ENCODE measurements around the gene IRX4. TPM values are rescaled to one million over a fixed set of nuclear protein-coding genes. Genes with fewer than 3 reads are reported as not detected.
"Not testable (repeated sequence)": the region's sequence is repeated elsewhere in the genome, so short reads cannot be mapped to it uniquely, and the experiment has no call there.

Gene IRX4
- total and polyA plus RNA-seq, 2 donors, result 0.07 TPM; not detected in 1

DNA sequence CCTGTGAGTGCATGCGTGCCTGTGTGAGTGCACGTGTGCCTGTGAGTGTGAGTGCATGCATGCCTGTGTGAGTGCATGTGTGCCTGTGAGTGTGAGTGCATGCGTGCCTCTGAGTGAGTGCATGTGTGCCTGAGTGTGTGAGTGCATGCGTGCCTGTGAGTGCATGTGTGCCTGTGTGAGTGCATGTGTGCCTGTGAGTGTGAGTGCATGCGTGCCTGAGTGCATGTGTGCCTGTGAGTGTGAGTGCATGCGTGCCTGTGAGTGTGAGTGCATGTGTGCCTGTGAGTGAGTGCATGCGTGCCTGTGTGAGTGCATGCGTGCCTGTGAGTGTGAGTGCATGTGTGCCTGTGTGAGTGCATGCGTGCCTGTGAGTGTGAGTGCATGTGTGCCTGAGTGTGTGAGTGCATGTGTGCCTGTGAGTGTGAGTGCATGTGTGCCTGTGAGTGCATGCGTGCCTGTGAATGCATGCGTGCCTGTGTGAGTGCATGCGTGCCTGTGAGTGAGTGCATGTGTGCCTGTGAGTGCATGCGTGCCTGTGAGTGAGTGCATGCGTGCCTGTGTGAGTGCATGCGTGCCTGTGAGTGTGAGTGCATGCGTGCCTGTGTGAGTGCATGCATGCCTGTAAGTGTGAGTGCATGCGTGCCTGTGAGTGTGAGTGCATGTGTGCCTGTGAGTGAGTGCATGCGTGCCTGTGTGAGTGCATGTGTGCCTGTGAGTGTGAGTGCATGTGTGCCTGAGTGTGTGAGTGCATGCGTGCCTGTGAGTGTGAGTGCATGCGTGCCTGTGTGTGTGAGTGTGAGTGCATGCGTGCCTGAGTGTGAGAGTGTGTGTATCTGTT is 12.1 kb downstream of the IRX4 start:
- H3K27ac ChIP-seq (ENCODE audit: low read depth in 1 of 2, low read length in 1 of 2); H3K36me3 ChIP-seq (ENCODE audit: control insufficient read depth in 2 of 2, insufficient read depth in 2 of 2, low read length in 1 of 2); DNase-seq (ENCODE audit: low read depth in 6 of 9, low spot score in 9 of 9); H3K4me3 ChIP-seq (ENCODE audit: low read length in 2 of 2); H3K9me3 ChIP-seq (ENCODE audit: control insufficient read depth in 2 of 2, insufficient read depth in 1 of 2, low read length in 1 of 2); H3K4me1 ChIP-seq (ENCODE audit: control insufficient read depth in 2 of 2, insufficient read depth in 2 of 2, low read length in 2 of 2): not testable (repeated sequence)
- peaks cover 24 to 78% of the 10 kb centered on the region in 2 donors for H3K27me3 ChIP-seq (ENCODE audit: control insufficient read depth in 2 of 2, insufficient read depth in 1 of 2, low read length in 1 of 2)
- 95% methylated on average over 21 of the region's 21 CpGs for WGBS

DNA sequence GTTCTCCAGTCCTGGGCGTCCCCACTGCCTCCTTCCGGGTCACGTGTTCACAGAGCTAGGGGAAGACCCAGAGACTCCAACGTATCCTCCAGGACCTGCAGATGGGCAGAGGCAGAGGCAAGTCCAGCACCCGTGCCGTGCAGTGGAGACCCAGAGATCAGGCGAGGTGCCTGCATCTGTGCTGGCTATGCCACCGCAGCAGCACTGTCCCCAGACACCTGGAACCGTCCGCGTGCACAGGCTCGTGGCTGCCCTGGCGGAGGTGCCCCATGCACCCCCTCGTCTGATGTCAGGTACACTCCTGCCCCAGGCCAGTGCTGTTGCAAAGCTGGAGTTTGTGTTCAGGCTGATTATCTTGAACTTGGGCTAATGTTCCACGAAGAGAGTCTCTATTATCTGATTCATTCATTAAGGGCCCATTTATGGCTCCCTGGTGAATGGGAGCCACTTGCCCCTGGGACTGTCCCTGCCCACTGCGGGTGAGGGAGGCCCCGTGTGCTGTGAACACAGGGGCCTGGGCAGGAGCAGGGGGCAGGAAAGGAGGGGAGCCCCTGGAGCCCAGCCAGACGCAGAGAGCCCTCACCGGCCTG is 13.7 kb downstream of the IRX4 start:
- H3K27ac ChIP-seq (ENCODE audit: low read depth in 1 of 2, low read length in 1 of 2), result no peak overlapping the region
- peaks cover 11 to 72% of the 10 kb centered on the region in 2 donors for H3K27me3 ChIP-seq (ENCODE audit: control insufficient read depth in 2 of 2, insufficient read depth in 1 of 2, low read length in 1 of 2)
- H3K4me1 ChIP-seq (ENCODE audit: control insufficient read depth in 2 of 2, insufficient read depth in 2 of 2, low read length in 2 of 2), result no peaks in the 10 kb centered on the region
- peaks cover 0 to 1% of the 10 kb centered on the region in 2 donors for H3K9me3 ChIP-seq (ENCODE audit: control insufficient read depth in 2 of 2, insufficient read depth in 1 of 2, low read length in 1 of 2)
- no peak for DNase-seq (ENCODE audit: low read depth in 6 of 9, low spot score in 9 of 9)
- no peak overlapping the region for H3K4me3 ChIP-seq (ENCODE audit: low read length in 2 of 2)
- no peaks in the 10 kb centered on the region for H3K36me3 ChIP-seq (ENCODE audit: control insufficient read depth in 2 of 2, insufficient read depth in 2 of 2, low read length in 1 of 2)
- 84% methylated on average over 19 of the region's 19 CpGs for WGBS

DNA sequence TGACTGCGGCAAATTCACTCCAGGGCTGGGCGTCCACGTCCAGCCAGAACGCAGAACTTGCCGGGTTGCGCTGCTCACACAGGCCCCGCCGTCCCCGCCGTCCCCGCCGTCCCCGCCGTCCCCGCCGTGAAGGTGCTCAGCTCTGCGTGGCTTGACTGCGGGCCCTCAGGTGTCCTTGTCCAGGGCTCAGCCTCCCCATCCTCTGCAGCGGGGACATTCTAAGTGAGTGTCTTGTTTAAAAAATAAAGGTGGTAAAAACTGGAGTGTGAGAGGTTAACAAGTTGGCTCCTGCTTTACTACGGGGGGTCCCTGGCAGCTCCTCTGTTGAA is 14.9 kb downstream of the IRX4 start:
- Histone ChIP-seq H3K27ac (ENCODE audit: low read depth in 1 of 2, low read length in 1 of 2) (no peak overlapping the region), H3K27me3 (ENCODE audit: control insufficient read depth in 2 of 2, insufficient read depth in 1 of 2, low read length in 1 of 2) (peaks cover 2 to 64% of the 10 kb centered on the region in 2 donors), H3K9me3 (ENCODE audit: control insufficient read depth in 2 of 2, insufficient read depth in 1 of 2, low read length in 1 of 2) (peaks cover 0 to 1% of the 10 kb centered on the region in 2 donors), H3K4me1 (ENCODE audit: control insufficient read depth in 2 of 2, insufficient read depth in 2 of 2, low read length in 2 of 2) (no peaks in the 10 kb centered on the region), H3K4me3 (ENCODE audit: low read length in 2 of 2) (no peak overlapping the region), H3K36me3 (ENCODE audit: control insufficient read depth in 2 of 2, insufficient read depth in 2 of 2, low read length in 1 of 2) (no peaks in the 10 kb centered on the region)
- no peak for DNase-seq (ENCODE audit: low read depth in 6 of 9, low spot score in 9 of 9)
- 66% methylated on average over 20 of the region's 20 CpGs for WGBS

DNA sequence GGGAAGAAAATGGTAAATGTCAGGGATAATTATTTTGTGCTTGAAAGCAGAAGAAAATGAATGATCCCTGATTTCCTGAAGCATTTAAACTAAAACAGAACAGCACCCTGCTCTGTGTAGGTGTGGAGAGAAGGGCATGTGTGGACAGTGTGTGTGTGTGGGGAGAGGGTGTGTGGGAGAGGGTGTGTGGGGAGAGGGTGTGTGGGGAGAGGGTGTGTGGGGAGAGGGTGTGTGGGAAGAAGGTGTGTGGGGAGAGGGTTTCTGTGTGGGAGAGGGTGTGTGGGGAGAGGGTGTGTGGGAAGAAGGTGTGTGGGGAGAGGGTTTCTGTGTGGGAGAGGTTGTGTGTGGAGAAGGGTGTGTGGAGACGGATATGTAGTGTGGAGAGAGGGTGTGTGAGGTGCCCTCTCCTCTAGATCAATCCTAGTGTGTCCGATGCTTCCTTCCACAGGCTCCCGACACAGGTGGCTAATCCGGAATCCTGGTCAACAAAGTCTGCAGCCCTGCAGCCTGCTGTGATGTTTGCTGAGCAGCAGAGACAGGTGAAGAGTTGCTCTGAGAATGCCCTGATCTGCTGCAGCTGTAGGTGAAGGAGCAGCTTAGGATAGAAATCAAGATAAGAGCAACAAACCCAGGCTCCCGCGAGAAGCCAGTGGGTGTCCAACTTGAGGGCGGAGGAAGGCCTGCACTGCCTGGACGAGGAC is 15.5 kb downstream of the IRX4 start:
- Histone ChIP-seq H3K4me3 (ENCODE audit: low read length in 2 of 2) (no peak overlapping the region), H3K27ac (ENCODE audit: low read depth in 1 of 2, low read length in 1 of 2) (no peak overlapping the region), H3K4me1 (ENCODE audit: control insufficient read depth in 2 of 2, insufficient read depth in 2 of 2, low read length in 2 of 2) (no peaks in the 10 kb centered on the region), H3K36me3 (ENCODE audit: control insufficient read depth in 2 of 2, insufficient read depth in 2 of 2, low read length in 1 of 2) (no peaks in the 10 kb centered on the region), H3K9me3 (ENCODE audit: control insufficient read depth in 2 of 2, insufficient read depth in 1 of 2, low read length in 1 of 2) (peaks cover 0 to 1% of the 10 kb centered on the region in 2 donors), H3K27me3 (ENCODE audit: control insufficient read depth in 2 of 2, insufficient read depth in 1 of 2, low read length in 1 of 2) (peaks cover 2 to 61% of the 10 kb centered on the region in 2 donors)
- WGBS, result 52% methylated on average over 8 of the region's 8 CpGs
- DNase-seq (ENCODE audit: low read depth in 6 of 9, low spot score in 9 of 9), result no peak

DNA sequence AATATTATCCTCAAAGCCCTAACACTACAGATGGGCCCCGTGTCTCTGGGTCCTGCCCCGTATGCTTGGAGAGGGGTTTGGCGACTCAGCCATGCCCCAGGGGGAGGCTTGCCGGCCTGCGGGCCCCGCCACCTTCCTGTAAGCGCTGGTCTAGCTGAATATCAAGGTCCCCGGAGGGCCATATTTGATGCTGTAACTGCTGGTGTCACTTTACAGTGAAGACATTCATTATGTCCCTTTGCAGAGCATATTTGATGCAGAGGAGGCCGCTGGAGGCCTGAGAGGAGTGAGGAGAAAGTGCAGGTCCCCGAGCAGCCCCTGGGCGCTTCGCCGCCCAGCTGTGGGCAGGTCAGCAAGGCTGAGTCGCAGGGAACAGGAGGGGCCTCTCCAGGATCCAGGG is 16.8 kb downstream of the IRX4 start:
- H3K36me3 ChIP-seq (ENCODE audit: control insufficient read depth in 2 of 2, insufficient read depth in 2 of 2, low read length in 1 of 2), result no peaks in the 10 kb centered on the region
- H3K9me3 ChIP-seq (ENCODE audit: control insufficient read depth in 2 of 2, insufficient read depth in 1 of 2, low read length in 1 of 2), result peaks cover 0 to 1% of the 10 kb centered on the region in 2 donors
- H3K27me3 ChIP-seq (ENCODE audit: control insufficient read depth in 2 of 2, insufficient read depth in 1 of 2, low read length in 1 of 2), result peaks cover 2 to 49% of the 10 kb centered on the region in 2 donors
- H3K4me1 ChIP-seq (ENCODE audit: control insufficient read depth in 2 of 2, insufficient read depth in 2 of 2, low read length in 2 of 2), result no peaks in the 10 kb centered on the region
- WGBS, result 82% methylated on average over 14 of the region's 14 CpGs
- no peak for DNase-seq (ENCODE audit: low read depth in 6 of 9, low spot score in 9 of 9)
- no peak overlapping the region for H3K4me3 ChIP-seq (ENCODE audit: low read length in 2 of 2)
- no peak overlapping the region for H3K27ac ChIP-seq (ENCODE audit: low read depth in 1 of 2, low read length in 1 of 2)

DNA sequence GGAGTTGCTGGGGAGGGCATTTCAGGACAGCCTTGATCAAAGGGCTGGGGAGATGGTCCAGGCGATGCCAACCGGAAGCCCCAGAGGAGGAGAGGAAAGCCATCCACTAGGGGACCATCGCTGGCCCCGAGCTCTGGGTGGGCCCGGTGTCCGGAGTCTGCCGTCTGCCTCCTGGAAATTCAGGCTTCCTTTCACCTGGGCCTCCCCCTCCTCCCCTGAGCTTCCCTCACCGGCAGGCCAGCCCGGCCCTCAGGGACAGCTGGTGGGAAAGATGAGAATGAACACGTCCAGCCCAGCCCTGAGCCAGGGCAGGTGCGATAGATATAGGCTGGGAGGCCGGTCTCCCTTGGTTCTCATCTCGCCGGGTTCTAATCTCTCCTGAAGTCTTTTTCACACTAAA is 17.2 kb downstream of the IRX4 start:
- DNase-seq (ENCODE audit: low read depth in 6 of 9, low spot score in 9 of 9), result no peak

DNA sequence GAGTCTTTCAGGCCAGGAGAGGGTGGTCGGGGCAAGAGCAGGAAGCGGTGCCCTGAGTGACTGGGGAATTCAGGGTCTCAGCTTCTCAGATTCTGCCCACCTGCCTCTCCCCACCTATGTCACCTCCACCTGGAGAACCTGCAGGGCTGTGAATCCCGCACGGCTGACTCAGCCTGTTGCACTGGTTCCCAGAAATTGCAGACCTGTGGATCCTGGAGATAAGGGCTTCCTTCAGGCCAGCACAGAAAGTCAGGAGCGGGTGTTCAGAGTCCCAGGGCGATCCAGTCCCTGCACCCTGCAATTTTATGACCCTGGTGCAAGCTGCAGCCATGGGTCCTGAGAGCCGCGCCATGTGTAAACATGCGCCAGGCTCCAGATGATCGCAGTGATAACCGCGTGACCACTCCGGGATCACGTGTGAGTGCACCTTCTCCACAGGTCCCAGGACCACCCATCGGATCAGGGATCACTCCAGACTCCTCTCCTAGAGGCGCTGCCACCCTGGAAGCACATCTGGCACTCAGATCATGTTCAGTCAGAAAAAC is 17.8 kb downstream of the IRX4 start:
- no peak for DNase-seq (ENCODE audit: low read depth in 6 of 9, low spot score in 9 of 9)
- 91% methylated on average over 16 of the region's 16 CpGs for WGBS
- peaks cover 2 to 49% of the 10 kb centered on the region in 2 donors for H3K27me3 ChIP-seq (ENCODE audit: control insufficient read depth in 2 of 2, insufficient read depth in 1 of 2, low read length in 1 of 2)
- no peaks in the 10 kb centered on the region for H3K36me3 ChIP-seq (ENCODE audit: control insufficient read depth in 2 of 2, insufficient read depth in 2 of 2, low read length in 1 of 2)
- H3K9me3 ChIP-seq (ENCODE audit: control insufficient read depth in 2 of 2, insufficient read depth in 1 of 2, low read length in 1 of 2), result no peaks in the 10 kb centered on the region
- H3K27ac ChIP-seq (ENCODE audit: low read depth in 1 of 2, low read length in 1 of 2), result no peak overlapping the region
- no peaks in the 10 kb centered on the region for H3K4me1 ChIP-seq (ENCODE audit: control insufficient read depth in 2 of 2, insufficient read depth in 2 of 2, low read length in 2 of 2)
- no peak overlapping the region for H3K4me3 ChIP-seq (ENCODE audit: low read length in 2 of 2)

More for the DNA sequence above, 17.2 kb downstream of the IRX4 start:
- Histone ChIP-seq H3K4me1 (ENCODE audit: control insufficient read depth in 2 of 2, insufficient read depth in 2 of 2, low read length in 2 of 2) (no peaks in the 10 kb centered on the region), H3K27me3 (ENCODE audit: control insufficient read depth in 2 of 2, insufficient read depth in 1 of 2, low read length in 1 of 2) (peaks cover 2 to 49% of the 10 kb centered on the region in 2 donors), H3K9me3 (ENCODE audit: control insufficient read depth in 2 of 2, insufficient read depth in 1 of 2, low read length in 1 of 2) (peaks cover 0 to 1% of the 10 kb centered on the region in 2 donors), H3K36me3 (ENCODE audit: control insufficient read depth in 2 of 2, insufficient read depth in 2 of 2, low read length in 1 of 2) (no peaks in the 10 kb centered on the region), H3K27ac (ENCODE audit: low read depth in 1 of 2, low read length in 1 of 2) (no peak overlapping the region), H3K4me3 (ENCODE audit: low read length in 2 of 2) (no peak overlapping the region)
- WGBS, result 83% methylated on average over 14 of the region's 14 CpGs

DNA sequence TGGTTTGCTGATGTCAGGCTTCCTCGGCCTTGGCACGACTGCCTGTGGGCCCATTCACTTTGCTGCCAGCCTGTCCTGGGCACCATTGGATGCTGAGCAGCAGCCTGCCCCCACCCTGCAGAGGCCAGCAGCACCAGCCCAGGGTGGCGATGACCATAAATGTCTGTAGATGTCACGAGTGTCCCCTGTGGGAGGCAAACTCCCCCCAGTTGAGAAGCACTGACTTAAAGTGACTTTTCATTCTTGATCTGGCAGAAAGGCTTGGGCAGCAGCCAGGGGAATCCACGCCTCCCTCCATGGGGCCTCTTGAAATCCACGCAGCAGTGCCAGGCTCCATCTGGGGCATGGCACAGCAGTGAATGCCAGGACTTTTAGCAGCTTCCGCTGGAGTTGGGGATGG is 21.8 kb downstream of the IRX4 start:
- H3K27me3 ChIP-seq (ENCODE audit: control insufficient read depth in 2 of 2, insufficient read depth in 1 of 2, low read length in 1 of 2), result peaks cover 0 to 34% of the 10 kb centered on the region in 2 donors
- H3K36me3 ChIP-seq (ENCODE audit: control insufficient read depth in 2 of 2, insufficient read depth in 2 of 2, low read length in 1 of 2), result no peaks in the 10 kb centered on the region
- H3K27ac ChIP-seq (ENCODE audit: low read depth in 1 of 2, low read length in 1 of 2), result no peak overlapping the region
- DNase-seq (ENCODE audit: low read depth in 6 of 9, low spot score in 9 of 9), result no peak
- H3K4me3 ChIP-seq (ENCODE audit: low read length in 2 of 2), result no peak overlapping the region
- no peaks in the 10 kb centered on the region for H3K9me3 ChIP-seq (ENCODE audit: control insufficient read depth in 2 of 2, insufficient read depth in 1 of 2, low read length in 1 of 2)
- H3K4me1 ChIP-seq (ENCODE audit: control insufficient read depth in 2 of 2, insufficient read depth in 2 of 2, low read length in 2 of 2), result no peaks in the 10 kb centered on the region
- 92% methylated on average over 7 of the region's 7 CpGs for WGBS
